Mesenchymal stem cell (in vitro differentiated cells and primary cell): ENCODE results near the gene AR.
A peak's percentile ranks its signal among the peaks of the same experiment; 100 is the strongest.

Experiments
- DNase-seq: peaks from one replicate; pipeline ENCODE4 v3.0.0-alpha.2; 2013
- H2AFZ ChIP-seq: one replicate; pipeline ENCODE4 v1.6.1; 2013; ENCODE audit warnings: low read depth, mild to moderate bottlenecking, control low read depth, inconsistent platforms, low read length, moderate library complexity
- H2AK5ac ChIP-seq: 2 replicates; pipeline ENCODE4 v1.6.1; 2013; ENCODE audit warnings: low read length, moderate library complexity, mild to moderate bottlenecking, inconsistent platforms; ENCODE audit not compliant: severe bottlenecking
- H2BK120ac ChIP-seq: one replicate; pipeline ENCODE4 v1.6.1; 2013; ENCODE audit warnings: low read depth, mild to moderate bottlenecking, inconsistent platforms, low read length, moderate library complexity
- H2BK12ac ChIP-seq, 2 experiments: one replicate each; pipeline ENCODE4 v1.6.1; 2013; ENCODE audit warnings: inconsistent platforms in 2 of 2, low read length in 2 of 2, mild to moderate bottlenecking in 2 of 2, moderate library complexity in 2 of 2, control low read depth in 1 of 2
- H2BK15ac ChIP-seq: one replicate; pipeline ENCODE4 v1.6.1; 2013; ENCODE audit warnings: mild to moderate bottlenecking, low read depth, inconsistent platforms; ENCODE audit not compliant: poor library complexity, severe bottlenecking
- H2BK5ac ChIP-seq: 2 replicates; pipeline ENCODE4 v1.6.1; 2013; ENCODE audit warnings: low read depth, mild to moderate bottlenecking, low read length, control low read depth, inconsistent platforms; ENCODE audit not compliant: poor library complexity, severe bottlenecking
- H3K14ac ChIP-seq, 2 experiments: one replicate each; pipeline ENCODE4 v1.6.1; 2013; ENCODE audit warnings: inconsistent platforms in 2 of 2, low read length in 2 of 2, control low read depth in 1 of 2, mild to moderate bottlenecking in 1 of 2, moderate library complexity in 1 of 2
- H3K18ac ChIP-seq, 2 experiments: one replicate each; pipeline ENCODE4 v1.6.1; 2013; ENCODE audit warnings: inconsistent platforms in 2 of 2, low read length in 2 of 2, control low read depth in 1 of 2, low read depth in 1 of 2, mild to moderate bottlenecking in 1 of 2
- H3K23ac ChIP-seq, 2 experiments: one replicate each; pipeline ENCODE4 v1.6.1; 2013; ENCODE audit warnings: inconsistent platforms in 2 of 2, low read length in 2 of 2, mild to moderate bottlenecking in 2 of 2, moderate library complexity in 2 of 2, control low read depth in 1 of 2
- H3K27ac ChIP-seq: 2 replicates; pipeline ENCODE4 v1.5.1; 2013; ENCODE audit warnings: mild to moderate bottlenecking, moderate library complexity, low read length, control low read depth, inconsistent platforms; ENCODE audit not compliant: poor library complexity, severe bottlenecking
- H3K27me3 ChIP-seq, 2 experiments: 2 replicates each; pipeline versions ENCODE4 v1.6.1 to v1.7.0; 2013; ENCODE audit warnings: low read length in 2 of 2, mild to moderate bottlenecking in 2 of 2, moderate library complexity in 2 of 2, control low read depth in 1 of 2, inconsistent platforms in 1 of 2; ENCODE audit not compliant: control insufficient read depth in 1 of 2, insufficient read depth in 1 of 2
- H3K36me3 ChIP-seq, 2 experiments: 2 replicates each; pipeline versions ENCODE4 v1.6.1 to v1.7.0; 2013; ENCODE audit warnings: low read length in 2 of 2, control low read depth in 1 of 2, inconsistent platforms in 1 of 2, low read depth in 1 of 2, mild to moderate bottlenecking in 1 of 2; ENCODE audit not compliant: insufficient read depth in 2 of 2, control insufficient read depth in 1 of 2
- H3K4ac ChIP-seq, 2 experiments: one replicate each; pipeline ENCODE4 v1.6.1; 2013; ENCODE audit warnings: inconsistent platforms in 2 of 2, low read length in 2 of 2, mild to moderate bottlenecking in 2 of 2, moderate library complexity in 2 of 2, control low read depth in 1 of 2, low read depth in 1 of 2
- H3K4me1 ChIP-seq: 2 replicates; pipeline ENCODE4 v1.6.1; 2013; ENCODE audit warnings: low read depth, low read length, control low read depth; ENCODE audit not compliant: control insufficient read depth, insufficient read depth
- H3K4me2 ChIP-seq: 2 replicates; pipeline ENCODE4 v1.6.1; 2013; ENCODE audit warnings: low read length, mild to moderate bottlenecking, inconsistent platforms; ENCODE audit not compliant: poor library complexity, severe bottlenecking
- H3K4me3 ChIP-seq, 2 experiments: 2 replicates each; pipeline versions ENCODE4 v1.5.1 to v1.7.0; 2013; ENCODE audit warnings: low read length in 2 of 2, mild to moderate bottlenecking in 2 of 2, control low read depth in 1 of 2, low read depth in 1 of 2; ENCODE audit not compliant: insufficient read depth in 1 of 2
- H3K79me1 ChIP-seq: replicated peaks from 2 replicates; pipeline ENCODE4 v1.6.1; 2013; ENCODE audit warnings: mild to moderate bottlenecking, control low read depth, low read length, inconsistent platforms; ENCODE audit not compliant: poor library complexity, severe bottlenecking
- H3K9ac ChIP-seq: 2 replicates; pipeline ENCODE4 v1.7.0; 2013; ENCODE audit warnings: mild to moderate bottlenecking, low read length, moderate library complexity
- H3K9me3 ChIP-seq: 2 replicates; pipeline ENCODE4 v1.7.0; 2013; ENCODE audit warnings: mild to moderate bottlenecking, low read length; ENCODE audit not compliant: control insufficient read depth
- H4K8ac ChIP-seq: one replicate; pipeline ENCODE4 v1.6.1; 2013; ENCODE audit warnings: inconsistent platforms, mild to moderate bottlenecking, low read length, moderate library complexity
- H4K91ac ChIP-seq: one replicate; pipeline ENCODE4 v1.6.1; 2013; ENCODE audit warnings: mild to moderate bottlenecking, low read length, inconsistent platforms
- WGBS: methylation state at CpG from one replicate; pipeline ENCODE4 v1.1.7; 2013; ENCODE audit warnings: mixed read lengths; 5-methylcytosine and 5-hydroxymethylcytosine counted together

Gene AR

DNA sequence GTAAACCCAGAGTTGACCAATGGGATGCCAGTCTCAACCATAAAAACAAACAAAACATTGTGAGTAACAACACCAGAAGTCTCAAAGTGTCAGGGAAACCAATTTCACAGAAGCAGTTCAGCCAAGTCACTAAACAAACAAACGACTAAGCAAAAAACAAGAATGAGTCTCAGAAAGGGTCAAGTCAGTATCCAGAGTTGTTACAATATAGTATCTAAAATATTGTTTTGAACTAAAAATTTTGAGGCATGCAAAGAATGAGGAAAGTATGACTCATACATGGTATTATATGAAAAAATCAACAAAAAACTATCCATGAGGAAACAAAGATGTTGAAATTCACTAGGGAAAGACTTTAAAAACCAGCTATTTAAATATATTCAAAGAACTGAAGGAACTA lies 70.6 kb downstream of the AR start:
- H3K27ac ChIP-seq, result no peak overlapping the region
- no peaks in the 10 kb centered on the region for H3K36me3 ChIP-seq
- no peaks in the 10 kb centered on the region for H3K79me1 ChIP-seq
- no peak overlapping the region for H3K4me3 ChIP-seq
- H2BK12ac ChIP-seq, result no peak overlapping the region
- H3K9me3 ChIP-seq, result peaks cover 16% of the 10 kb centered on the region
- no peak overlapping the region for H4K91ac ChIP-seq
- H3K4ac ChIP-seq, result no peak overlapping the region
- WGBS, result no CpG with 5 or more reads among the region's 1 CpG
- H3K14ac ChIP-seq, result no peak overlapping the region
- H2BK15ac ChIP-seq, result no peak overlapping the region
- no peaks in the 10 kb centered on the region for H3K27me3 ChIP-seq
- H4K8ac ChIP-seq, result no peak overlapping the region
- H2AK5ac ChIP-seq, result no peak overlapping the region
- H2BK5ac ChIP-seq, result no peak overlapping the region
- H3K9ac ChIP-seq, result no peak overlapping the region
- no peaks in the 10 kb centered on the region for H3K4me1 ChIP-seq
- H2AFZ ChIP-seq, result no peak overlapping the region
- no peak overlapping the region for H2BK120ac ChIP-seq
- no peak overlapping the region for H3K18ac ChIP-seq
- peak; percentile 43 for DNase-seq
- H3K23ac ChIP-seq, result no peak overlapping the region
- H3K4me2 ChIP-seq, result no peak overlapping the region

DNA sequence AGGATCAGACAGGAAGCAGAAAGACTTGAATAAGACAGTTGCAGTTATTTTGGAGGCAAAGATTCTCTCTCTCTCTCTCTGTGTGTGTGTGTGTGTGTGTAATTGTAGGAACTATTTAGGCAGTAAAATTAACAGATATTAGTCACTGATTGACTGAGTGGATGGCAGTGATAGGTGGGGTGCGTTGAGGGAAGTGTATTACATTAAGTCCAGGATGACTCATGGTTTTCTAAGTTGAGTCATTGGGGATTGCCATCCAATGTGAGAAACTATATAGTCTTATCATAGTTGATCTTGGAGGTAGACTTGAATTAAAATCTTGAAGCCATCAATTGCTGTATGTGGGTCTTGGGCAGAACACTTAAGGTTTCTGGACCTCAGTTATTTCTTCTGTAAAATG lies 75.4 kb downstream of the AR start:
- WGBS, result 0% methylated on average over 1 of the region's 1 CpG
- Histone ChIP-seq H2BK12ac (no peak overlapping the region), H2BK15ac (no peak overlapping the region), H3K4me2 (no peak overlapping the region), H3K36me3 (no peaks in the 10 kb centered on the region), H2BK120ac (no peak overlapping the region), H3K9ac (no peak overlapping the region), H3K9me3 (peaks cover 24% of the 10 kb centered on the region), H2AFZ (no peak overlapping the region), H3K27ac (no peak overlapping the region), H3K14ac (no peak overlapping the region), H3K79me1 (no peaks in the 10 kb centered on the region), H3K18ac (no peak overlapping the region), H2BK5ac (no peak overlapping the region), H3K4me1 (no peaks in the 10 kb centered on the region), H3K23ac (no peak overlapping the region), H3K4me3 (no peak overlapping the region), H3K4ac (no peak overlapping the region), H3K27me3 (no peaks in the 10 kb centered on the region), H4K8ac (no peak overlapping the region), H4K91ac (no peak overlapping the region), H2AK5ac (no peak overlapping the region)
- peak; percentile 76 for DNase-seq

- no peak overlapping the region for H3K18ac ChIP-seq
- H3K4me2 ChIP-seq, result no peak overlapping the region
- H3K36me3 ChIP-seq, result no peaks in the 10 kb centered on the region
- H3K4me1 ChIP-seq, result no peaks in the 10 kb centered on the region
- no peak overlapping the region for H2BK120ac ChIP-seq
- no peak overlapping the region for H3K4me3 ChIP-seq
- peaks cover 9% of the 10 kb centered on the region for H3K9me3 ChIP-seq
- no peak overlapping the region for H4K8ac ChIP-seq
- H2BK5ac ChIP-seq, result no peak overlapping the region
- H3K23ac ChIP-seq, result no peak overlapping the region
- no peak for DNase-seq
- H4K91ac ChIP-seq, result no peak overlapping the region
- H3K4ac ChIP-seq, result no peak overlapping the region
- H3K27ac ChIP-seq, result no peak overlapping the region
- H3K14ac ChIP-seq, result no peak overlapping the region
- no peak overlapping the region for H3K9ac ChIP-seq
- no peaks in the 10 kb centered on the region for H3K27me3 ChIP-seq
- H2BK15ac ChIP-seq, result no peak overlapping the region
- H3K79me1 ChIP-seq, result no peaks in the 10 kb centered on the region
- no peak overlapping the region for H2AFZ ChIP-seq
- H2BK12ac ChIP-seq, result no peak overlapping the region
- no peak overlapping the region for H2AK5ac ChIP-seq
- 96% methylated on average over 1 of the region's 2 CpGs for WGBS
These were observed 78.3 kb downstream of the AR start for GRCh38 chrX:67622053-67622585.

DNA sequence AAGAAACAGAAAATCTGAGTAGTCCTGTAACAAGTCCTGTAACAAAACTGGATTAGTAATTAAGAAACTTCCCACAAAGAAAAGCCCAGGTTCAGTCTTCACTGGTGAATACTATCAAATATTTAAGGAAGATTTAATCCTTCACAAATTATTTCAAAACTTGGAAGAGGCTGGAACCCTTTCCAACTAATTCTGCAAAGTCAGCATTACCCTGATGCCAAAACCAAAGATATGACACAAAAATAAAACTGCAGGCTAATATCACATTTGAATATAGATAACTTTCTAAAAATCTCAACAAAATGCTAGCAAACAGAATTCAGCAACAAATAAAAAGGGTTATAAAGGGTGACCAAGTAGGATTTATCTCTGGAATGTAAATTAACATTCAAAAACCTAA lies 80.5 kb downstream of the AR start:
- Histone ChIP-seq H3K4ac (no peak overlapping the region), H2BK12ac (no peak overlapping the region), H4K8ac (no peak overlapping the region), H3K27ac (no peak overlapping the region), H2BK5ac (no peak overlapping the region), H3K36me3 (no peaks in the 10 kb centered on the region), H2BK15ac (no peak overlapping the region), H2AK5ac (no peak overlapping the region), H2AFZ (no peak overlapping the region), H3K14ac (no peak overlapping the region), H3K27me3 (no peaks in the 10 kb centered on the region), H3K4me2 (no peak overlapping the region), H4K91ac (no peak overlapping the region), H3K23ac (no peak overlapping the region), H3K18ac (no peak overlapping the region), H3K4me3 (no peak overlapping the region), H2BK120ac (no peak overlapping the region), H3K4me1 (no peaks in the 10 kb centered on the region), H3K79me1 (no peaks in the 10 kb centered on the region), H3K9ac (no peak overlapping the region), H3K9me3 (peaks cover 9% of the 10 kb centered on the region)
- no peak for DNase-seq
